K562 (cell line): ENCODE data around the gene COG3.

Experiments used
- JUN ChIP-seq, 2 experiments: sonication (generic) in 1 of 2; formaldehyde crosslinking in 1 of 2; IDR thresholded peaks; 2 replicates each; pipeline versions ENCODE4 v1.6.1 to v1.8.0; 2012 to 2022; ENCODE audit warnings: borderline replicate concordance in 2 of 2, mild to moderate bottlenecking in 2 of 2, improper control_type of control experiment in 1 of 2, low read depth in 1 of 2, low read length in 1 of 2, missing genetic modification reagents in 1 of 2
- RFX5 ChIP-seq: IDR thresholded peaks from 2 replicates; pipeline ENCODE4 v1.6.1; 2011; ENCODE audit warnings: low read depth, mild to moderate bottlenecking, improper control_type of control experiment, low read length
- SRSF7 ChIP-seq: fragments of 200-400 bp; formaldehyde crosslinking; optimal IDR thresholded peaks from 2 replicates; pipeline ENCODE3; 2017; ENCODE audit warnings: mild to moderate bottlenecking, low read depth, low read length
- TF ChIP-seq, protein P1 (sequence below): fragments of 450-650 bp; IDR thresholded peaks from 2 replicates; pipeline ENCODE4 v1.6.1; 2016
- TF ChIP-seq, protein P2 (sequence below): sonication (generic); formaldehyde crosslinking; IDR thresholded peaks from 2 replicates; pipeline ENCODE4 v1.9.0; 2022; ENCODE audit warnings: mild to moderate bottlenecking, missing genetic modification reagents

- TF ChIP-seq, protein P1, sequence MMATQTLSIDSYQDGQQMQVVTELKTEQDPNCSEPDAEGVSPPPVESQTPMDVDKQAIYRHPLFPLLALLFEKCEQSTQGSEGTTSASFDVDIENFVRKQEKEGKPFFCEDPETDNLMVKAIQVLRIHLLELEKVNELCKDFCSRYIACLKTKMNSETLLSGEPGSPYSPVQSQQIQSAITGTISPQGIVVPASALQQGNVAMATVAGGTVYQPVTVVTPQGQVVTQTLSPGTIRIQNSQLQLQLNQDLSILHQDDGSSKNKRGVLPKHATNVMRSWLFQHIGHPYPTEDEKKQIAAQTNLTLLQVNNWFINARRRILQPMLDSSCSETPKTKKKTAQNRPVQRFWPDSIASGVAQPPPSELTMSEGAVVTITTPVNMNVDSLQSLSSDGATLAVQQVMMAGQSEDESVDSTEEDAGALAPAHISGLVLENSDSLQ, result no peak
- TF ChIP-seq RFX5, result no peak
- no peak for TF ChIP-seq JUN (IDR thresholded peaks at IDR 0.05; ENCODE audit: borderline replicate concordance, low read depth, low read length)
- TF ChIP-seq JUN (CRISPR knock-in tag; IDR thresholded peaks at IDR 0.05; ENCODE audit: borderline replicate concordance), result no peak
- no peak for TF ChIP-seq SRSF7
- TF ChIP-seq, protein P2, sequence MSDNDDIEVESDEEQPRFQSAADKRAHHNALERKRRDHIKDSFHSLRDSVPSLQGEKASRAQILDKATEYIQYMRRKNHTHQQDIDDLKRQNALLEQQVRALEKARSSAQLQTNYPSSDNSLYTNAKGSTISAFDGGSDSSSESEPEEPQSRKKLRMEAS, result no peak
These were observed 47.4 kb downstream of the COG3 start for GRCh38 chr13:45512098-45512496.
